ENCODE results near the gene MAB21L3. TPM values are rescaled to one million over a fixed set of nuclear protein-coding genes. Genes with fewer than 3 reads are reported as not detected.

MAB21L3 gene
- total and polyA plus RNA-seq, 2 donors (not counting 3 experiments of a cell fraction or from before 2014, with no cell fraction given) = not detected

GRCh38 chr1:116166011-116166571 lies 54.9 kb downstream of the MAB21L3 start:
- TF ChIP-seq MAX (IDR thresholded peaks at IDR 0.05; ENCODE audit: insufficient read depth, insufficient read length) (no peak), EZH2 (IDR thresholded peaks at IDR 0.05; ENCODE audit: borderline replicate concordance, low read depth, low read length, severe bottlenecking) (no peak), GATA2 (IDR thresholded peaks at IDR 0.05; ENCODE audit: insufficient read depth, insufficient read length, low read depth, low read length) (no peak), FOS (IDR thresholded peaks at IDR 0.05; ENCODE audit: borderline replicate concordance, insufficient read depth, low read length) (no peak), POLR2A (IDR thresholded peaks at IDR 0.05; ENCODE audit: low read depth, low read length) (no peak), JUN (IDR thresholded peaks at IDR 0.05; ENCODE audit: borderline replicate concordance, insufficient read depth, insufficient read length, low read depth) (no peak), POLR2AphosphoS5 (IDR thresholded peaks at IDR 0.05; ENCODE audit: insufficient read depth, low read depth, low read length) (no peak), MYC (IDR thresholded peaks at IDR 0.05; ENCODE audit: low read depth, low read length) (no peak), CTCF (IDR thresholded peaks at IDR 0.05; ENCODE audit: extremely low read depth in 1 of 2, insufficient read depth in 1 of 2, low read depth in 1 of 2, low read length in 2 of 2) (no peak)
- H3K4me2 ChIP-seq (ENCODE audit: insufficient read depth, low read length) = no peak overlapping the region
- intact Hi-C loops (cut with micrococcal nuclease) (no loop called here), dilution Hi-C loops (cut with MboI; ENCODE audit: extremely low pct_ligation_motif_present, low sequenced_read_pairs) (no loop called here)
- FAIRE-seq (no peak), DNase-seq (ENCODE audit: low read depth, low spot score) (no peak)
- no peak overlapping the region for H3K9ac ChIP-seq (replicated peaks; ENCODE audit: extremely low read depth, insufficient read depth, low read length)
- ChIA-PET CTCF (interaction anchor here (0.6 to 3.4 kb wide), 7 partner anchors 14 to 1401 kb away, joined by 3 to 19 read pairs (median 7); no protein-coding TSS in a partner anchor), POLR2A (no interaction called here)
- peaks cover 0 to 12% of the 10 kb centered on the region in 2 experiments for H3K27me3 ChIP-seq (ENCODE audit: control insufficient read depth in 2 of 2, insufficient read depth in 2 of 2, low read length in 2 of 2)
- no peaks in the 10 kb centered on the region for H4K20me1 ChIP-seq (replicated peaks; ENCODE audit: control insufficient read depth, extremely low read depth, insufficient read depth, low read length)
- H3K9me1 ChIP-seq (replicated peaks; ENCODE audit: control insufficient read depth, extremely low read depth, insufficient read depth, low read length) = no peaks in the 10 kb centered on the region
- H3K27ac ChIP-seq (ENCODE audit: insufficient read depth, low read depth, low read length) = no peak overlapping the region
- BruUV-seq (replicated peaks) = no TSS peak
- H3K4me3 ChIP-seq (replicated peaks in 1 of 3; ENCODE audit: insufficient read depth in 1 of 3, low read depth in 1 of 3, low read length in 3 of 3) = no peak overlapping the region
- H2AFZ ChIP-seq (ENCODE audit: low read depth, low read length) = no peak overlapping the region
- H3K36me3 ChIP-seq (ENCODE audit: control insufficient read depth in 2 of 2, extremely low read depth in 1 of 2, insufficient read depth in 2 of 2, low read length in 2 of 2) = no peaks in the 10 kb centered on the region
- H3K79me2 ChIP-seq (ENCODE audit: control insufficient read depth, insufficient read depth, low read length) = no peaks in the 10 kb centered on the region
- no peaks in the 10 kb centered on the region for H3K9me3 ChIP-seq (replicated peaks; ENCODE audit: control insufficient read depth, insufficient read depth, low read length)
- H3K4me1 ChIP-seq (ENCODE audit: control insufficient read depth, extremely low read depth, insufficient read depth, low read length) = no peaks in the 10 kb centered on the region

Measured in endothelial cell of umbilical vein (primary cell).